Fibroblast of the aortic adventitia (primary cell): ENCODE data around the gene GPN2. TPM values are rescaled to one million over a fixed set of nuclear protein-coding genes. Genes with fewer than 3 reads are reported as not detected.

ENCODE experiments used
- DNase-seq: peaks from one replicate; pipeline ENCODE4 v3.0.0-alpha.2; 2010; ENCODE audit warnings: low read depth
- H3K4me3 ChIP-seq: 2 replicates; pipeline ENCODE4 v1.5.1; 2011; ENCODE audit warnings: low read depth, mild to moderate bottlenecking, control low read depth, low read length, moderate library complexity
- total RNA-seq: library from RNA; depleted of rRNA; stranded (reverse); fragments of >200 nt; gene quantifications from 2 replicates; pipeline ENCODE4 v1.2.3, GENCODE V29; 2012; ENCODE audit warnings: low replicate concordance
- TF ChIP-seq, protein P1 (sequence below): IDR thresholded peaks from 2 replicates; pipeline ENCODE4 v1.5.1; 2011; ENCODE audit warnings: mild to moderate bottlenecking, low read length, control low read depth, inconsistent platforms; ENCODE audit not compliant: insufficient read depth

The GPN2 gene
- 7.0 and 8.7 TPM in 2 replicates for total RNA-seq

DNA sequence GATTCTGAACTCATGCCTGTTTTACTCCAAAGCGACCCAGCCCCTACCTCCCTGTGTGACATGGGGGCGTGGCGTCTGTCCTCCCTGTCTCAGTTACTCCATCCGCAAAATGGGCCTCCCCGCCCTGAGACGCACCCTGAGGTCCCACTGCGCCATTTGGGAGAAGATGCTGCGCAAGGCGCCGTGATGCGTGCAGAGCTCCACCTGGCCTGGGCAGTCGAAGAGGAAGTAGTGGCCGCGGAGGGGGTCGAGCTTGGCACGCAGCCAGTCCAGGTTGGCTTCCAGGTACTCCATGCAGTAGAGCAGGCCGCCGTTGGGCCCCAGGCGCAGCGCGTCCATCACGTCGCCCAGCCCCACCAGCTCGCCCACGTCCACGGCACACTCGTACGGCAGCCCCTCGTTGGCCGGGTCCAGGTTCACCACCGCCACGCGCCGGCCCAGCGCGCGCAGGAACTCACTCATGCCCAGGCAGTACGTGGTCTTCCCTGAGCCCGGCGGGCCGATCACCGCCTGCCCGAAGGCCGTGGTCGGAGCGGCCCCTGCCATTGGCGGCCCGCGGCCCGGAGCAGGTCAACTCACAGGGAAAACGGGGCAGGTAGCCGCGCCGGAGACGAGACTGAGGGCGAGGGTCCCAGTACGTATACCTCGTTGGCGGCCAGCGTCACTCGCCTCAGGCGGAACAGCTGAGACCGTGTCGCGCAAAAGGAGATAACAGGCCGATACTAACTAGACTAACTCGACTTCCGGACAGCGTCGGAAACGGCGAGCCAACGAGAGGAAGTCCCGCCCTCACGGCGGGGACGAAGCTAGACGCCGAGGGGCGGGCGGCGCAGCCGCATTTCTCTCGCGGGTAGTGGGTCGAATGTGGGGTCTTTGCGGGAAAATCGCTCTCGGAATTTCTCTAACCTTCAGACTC is at the start of gene GPN2:
Gene GPN2 (minus strand): TSS at position 733 of the 916 bp plus-strand sequence. CDS start 187 bp downstream, at position 546.
- peak; percentile 72 for DNase-seq
- TF ChIP-seq, protein P1, sequence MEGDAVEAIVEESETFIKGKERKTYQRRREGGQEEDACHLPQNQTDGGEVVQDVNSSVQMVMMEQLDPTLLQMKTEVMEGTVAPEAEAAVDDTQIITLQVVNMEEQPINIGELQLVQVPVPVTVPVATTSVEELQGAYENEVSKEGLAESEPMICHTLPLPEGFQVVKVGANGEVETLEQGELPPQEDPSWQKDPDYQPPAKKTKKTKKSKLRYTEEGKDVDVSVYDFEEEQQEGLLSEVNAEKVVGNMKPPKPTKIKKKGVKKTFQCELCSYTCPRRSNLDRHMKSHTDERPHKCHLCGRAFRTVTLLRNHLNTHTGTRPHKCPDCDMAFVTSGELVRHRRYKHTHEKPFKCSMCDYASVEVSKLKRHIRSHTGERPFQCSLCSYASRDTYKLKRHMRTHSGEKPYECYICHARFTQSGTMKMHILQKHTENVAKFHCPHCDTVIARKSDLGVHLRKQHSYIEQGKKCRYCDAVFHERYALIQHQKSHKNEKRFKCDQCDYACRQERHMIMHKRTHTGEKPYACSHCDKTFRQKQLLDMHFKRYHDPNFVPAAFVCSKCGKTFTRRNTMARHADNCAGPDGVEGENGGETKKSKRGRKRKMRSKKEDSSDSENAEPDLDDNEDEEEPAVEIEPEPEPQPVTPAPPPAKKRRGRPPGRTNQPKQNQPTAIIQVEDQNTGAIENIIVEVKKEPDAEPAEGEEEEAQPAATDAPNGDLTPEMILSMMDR: no peak
- peak within 1 kb of the TSS; percentile 93 for H3K4me3 ChIP-seq

DNA sequence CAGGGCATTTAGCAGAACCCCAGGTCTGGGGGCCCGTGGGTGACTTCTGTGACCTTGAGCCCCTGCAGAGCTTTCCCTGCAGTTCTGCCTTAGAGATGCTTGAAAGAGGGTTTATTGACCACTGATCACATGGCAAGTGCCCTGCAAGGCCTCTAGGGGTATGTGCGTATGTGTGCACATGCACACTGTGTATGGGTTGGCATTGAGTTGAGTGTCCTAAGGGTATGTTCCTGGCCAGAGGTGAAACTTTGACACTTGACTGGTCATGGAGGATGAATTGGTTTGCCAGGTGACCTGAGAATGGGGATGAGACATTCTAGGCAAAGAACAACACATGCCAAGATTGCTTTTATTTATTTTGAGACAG is 48.6 kb upstream of the GPN2 start:
- H3K4me3 ChIP-seq: no peak overlapping the region
- TF ChIP-seq, protein P1: no peak
- DNase-seq: no peak

DNA sequence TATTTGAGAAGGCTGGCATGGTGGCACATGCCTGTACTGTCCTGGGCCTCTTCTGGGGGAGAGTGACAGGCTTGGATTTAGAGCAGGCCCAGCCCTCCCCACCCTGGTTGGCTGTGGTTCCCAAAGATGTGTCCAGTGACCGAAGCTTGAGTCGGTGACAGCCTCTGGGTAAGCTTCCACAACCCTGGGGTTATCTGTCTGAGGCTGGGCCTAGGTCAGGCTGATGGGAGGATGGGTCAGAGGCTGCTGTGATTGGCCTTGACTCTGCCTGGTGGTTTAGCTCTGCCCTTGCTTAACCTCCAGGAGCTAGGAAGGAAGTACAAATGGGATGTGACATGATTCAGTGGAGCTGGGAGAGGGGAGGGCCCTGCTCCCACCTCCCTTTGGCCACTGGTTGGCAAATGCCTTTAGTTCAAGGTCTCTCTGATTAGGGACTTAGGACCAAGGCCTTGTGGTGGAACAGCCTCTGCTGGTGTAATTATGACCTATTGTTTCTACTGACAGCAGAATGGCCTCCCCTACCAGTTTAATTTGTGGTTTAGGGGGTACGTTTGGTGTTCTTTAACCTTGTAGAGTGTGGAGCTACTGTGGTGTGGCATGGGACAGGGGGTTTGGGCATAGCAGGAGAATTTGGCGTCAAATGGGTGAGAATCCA is 48.0 kb upstream of the GPN2 start:
- no peak for DNase-seq
- TF ChIP-seq, protein P1: no peak
- H3K4me3 ChIP-seq: no peak overlapping the region

DNA sequence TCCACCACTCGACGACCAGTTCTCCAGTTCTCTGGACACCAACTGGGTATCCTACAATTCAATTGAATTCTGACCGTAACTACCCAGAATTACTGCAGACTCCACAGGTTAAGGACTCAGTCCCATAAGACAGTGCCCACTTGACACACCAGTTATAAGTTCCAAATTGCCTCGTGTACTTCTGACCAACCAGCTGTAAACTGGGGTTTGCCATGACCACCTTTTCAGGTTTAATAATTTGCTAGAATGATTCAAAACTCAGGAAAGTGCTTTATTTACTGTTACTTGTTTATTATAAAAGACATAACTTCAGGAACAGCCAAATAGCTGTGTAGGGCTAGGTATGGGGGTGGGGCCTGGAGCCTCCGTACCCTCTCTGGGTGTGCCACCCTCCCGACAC is 46.7 kb upstream of the GPN2 start:
- TF ChIP-seq, protein P1: no peak
- no peak overlapping the region for H3K4me3 ChIP-seq
- DNase-seq: no peak

DNA sequence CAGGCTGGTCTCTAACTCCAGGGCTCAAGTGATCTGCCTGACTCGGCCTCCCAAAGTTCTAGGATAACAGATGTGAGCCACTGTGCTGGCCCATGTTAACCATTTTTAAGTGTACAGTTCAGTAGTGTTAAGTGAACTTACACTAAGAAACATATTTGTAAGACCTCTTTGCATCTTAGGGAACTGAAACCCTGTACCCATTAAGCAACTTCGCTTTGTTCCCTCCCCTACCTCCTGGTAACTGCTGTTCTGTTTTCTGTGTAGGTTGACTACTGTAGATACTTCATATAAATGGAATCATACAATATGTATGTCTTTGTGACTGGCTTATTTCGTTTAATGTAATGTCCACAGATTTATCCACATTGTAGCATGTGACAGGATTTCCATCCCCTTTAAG is 42.4 kb upstream of the GPN2 start:
- DNase-seq: no peak
- TF ChIP-seq, protein P1: no peak
- H3K4me3 ChIP-seq: no peak overlapping the region

DNA sequence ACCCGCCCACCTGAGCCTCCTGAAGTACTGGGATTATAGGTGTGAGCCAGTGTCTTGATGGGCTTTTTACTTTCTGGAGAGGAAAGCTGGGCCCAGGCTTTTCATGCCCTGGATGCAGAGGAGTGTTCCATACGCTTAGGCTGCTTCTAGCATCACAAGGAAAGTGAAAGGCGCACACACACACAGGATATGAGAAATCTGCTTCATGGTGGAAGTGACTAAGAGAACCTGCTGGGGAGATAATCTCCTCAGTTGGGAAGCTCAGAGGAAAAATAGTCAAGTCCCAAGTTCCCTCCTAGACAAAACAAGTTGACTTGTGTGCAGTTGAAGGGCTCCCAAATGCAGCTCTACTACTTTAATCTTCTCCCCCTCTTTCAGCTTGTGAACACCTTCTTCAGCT is 33.6 kb upstream of the GPN2 start:
- TF ChIP-seq, protein P1: no peak
- no peak overlapping the region for H3K4me3 ChIP-seq
- DNase-seq: no peak
